Right atrium auricular region (tissue), 2 donors: ENCODE data around the gene LITAF. TPM values are rescaled to one million over a fixed set of nuclear protein-coding genes. Genes with fewer than 3 reads are reported as not detected.

ENCODE experiments used
- DNase-seq: peaks from one replicate; pipeline ENCODE4 v3.0.0-alpha.2; 2019; ENCODE audit warnings: low spot score
- H3K27ac ChIP-seq, 2 donors: fragments of 200-600 bp; sonication (generic); 1 replicate in 1 of 2; 2 replicates in 1 of 2; pipeline ENCODE4 v1.5.1; 2016 to 2019
- H3K27me3 ChIP-seq, 2 donors: fragments of 200-600 bp; sonication (generic); one replicate each; pipeline versions ENCODE4 v1.5.1 to v1.6.0; 2017 to 2019
- H3K36me3 ChIP-seq: fragments of 200-600 bp; sonication (generic); one replicate; pipeline ENCODE4 v1.5.1; 2016
- H3K4me1 ChIP-seq, 2 donors: fragments of 200-600 bp; sonication (generic); one replicate each; pipeline versions ENCODE4 v1.5.1 to v1.6.0; 2017 to 2019
- H3K4me3 ChIP-seq, 2 donors: fragments of 200-600 bp; sonication (generic); 1 replicate in 1 of 2; 2 replicates in 1 of 2; pipeline ENCODE4 v1.5.1; 2017 to 2019; ENCODE audit warnings: mild to moderate bottlenecking in 1 of 2, moderate library complexity in 1 of 2
- H3K9me3 ChIP-seq, 2 donors: fragments of 200-600 bp; sonication (generic); one replicate each; pipeline ENCODE4 v1.5.1; 2019
- CTCF ChIP-seq, 2 donors: fragments of 200-600 bp; sonication (generic); IDR thresholded peaks; one replicate each; pipeline ENCODE4 v1.5.1; 2019; ENCODE audit warnings: antibody characterized with exemption in 2 of 2
- total RNA-seq, 2 donors: library from RNA; depleted of rRNA; stranded (reverse); fragments of >200 nt; gene quantifications; one replicate each; pipeline ENCODE4 v1.1.0, GENCODE V29; 2016

Gene LITAF
- total RNA-seq, 2 donors from 2014 or later: 48.1 to 50.7 TPM

- no peak for DNase-seq
- Histone ChIP-seq H3K27me3 (no peaks in the 10 kb centered on the region), H3K4me3 (no peak overlapping the region), H3K4me1 (no peaks in the 10 kb centered on the region), H3K9me3 (no peaks in the 10 kb centered on the region), H3K36me3 (no peaks in the 10 kb centered on the region), H3K27ac (no peak overlapping the region)
- TF ChIP-seq CTCF (IDR thresholded peaks at IDR 0.05): no peak
Measured at GRCh38 chr16:11530171-11530940, 56.4 kb downstream of the LITAF start.

- TF ChIP-seq CTCF (IDR thresholded peaks at IDR 0.05): no peak
Measured at GRCh38 chr16:11529285-11529684, 57.4 kb downstream of the LITAF start.

GRCh38 chr16:11528053-11528452 lies 58.7 kb downstream of the LITAF start:
- no peak overlapping the region for H3K4me3 ChIP-seq
- no peak for DNase-seq
- no peaks in the 10 kb centered on the region for H3K36me3 ChIP-seq
- no peaks in the 10 kb centered on the region for H3K4me1 ChIP-seq
- TF ChIP-seq CTCF (IDR thresholded peaks at IDR 0.05): no peak
- no peaks in the 10 kb centered on the region for H3K9me3 ChIP-seq
- no peak overlapping the region for H3K27ac ChIP-seq
- no peaks in the 10 kb centered on the region for H3K27me3 ChIP-seq

More at GRCh38 chr16:11529285-11529684, 57.4 kb downstream of the LITAF start:
- no peak for DNase-seq
- Histone ChIP-seq H3K9me3 (no peaks in the 10 kb centered on the region), H3K27ac (no peak overlapping the region), H3K4me1 (no peaks in the 10 kb centered on the region), H3K27me3 (no peaks in the 10 kb centered on the region), H3K4me3 (no peak overlapping the region), H3K36me3 (no peaks in the 10 kb centered on the region)

GRCh38 chr16:11526655-11527350 lies 59.9 kb downstream of the LITAF start:
- Histone ChIP-seq H3K27me3 (no peaks in the 10 kb centered on the region), H3K4me3 (no peak overlapping the region), H3K36me3 (no peaks in the 10 kb centered on the region), H3K27ac (no peak overlapping the region), H3K4me1 (no peaks in the 10 kb centered on the region), H3K9me3 (no peaks in the 10 kb centered on the region)
- no peak for DNase-seq
- TF ChIP-seq CTCF (IDR thresholded peaks at IDR 0.05): no peak

GRCh38 chr16:11524098-11524760 lies 62.5 kb downstream of the LITAF start:
- H3K27ac ChIP-seq: no peak overlapping the region
- no peak overlapping the region for H3K4me3 ChIP-seq
- no peak for DNase-seq
- H3K27me3 ChIP-seq: no peaks in the 10 kb centered on the region
- H3K4me1 ChIP-seq: no peaks in the 10 kb centered on the region
- no peak for TF ChIP-seq CTCF (IDR thresholded peaks at IDR 0.05)
- peaks cover 0 to 7% of the 10 kb centered on the region in 2 donors for H3K9me3 ChIP-seq
- H3K36me3 ChIP-seq: no peaks in the 10 kb centered on the region
